Immature natural killer cell (primary cell): ENCODE measurements around the gene PPP1R15B. TPM values are rescaled to one million over a fixed set of nuclear protein-coding genes. Genes with fewer than 3 reads are reported as not detected.

Experiments used
- DNase-seq, 3 donors: peaks; one replicate each; pipeline ENCODE4 v3.0.0; 2022; ENCODE audit warnings: mixed read lengths in 1 of 3
- H3K27ac Mint-ChIP-seq, 6 donors: one replicate each; pipeline ENCODE4 v1.8.0; 2020; ENCODE audit warnings: mixed read lengths in 6 of 6, mild to moderate bottlenecking in 5 of 6, inconsistent platforms in 4 of 6, moderate library complexity in 3 of 6
- H3K27me3 Mint-ChIP-seq, 3 donors: one replicate each; pipeline ENCODE4 v1.8.0; 2020 to 2021; ENCODE audit warnings: low read depth in 3 of 3, mild to moderate bottlenecking in 3 of 3, mixed read lengths in 3 of 3, moderate library complexity in 3 of 3, inconsistent platforms in 1 of 3
- H3K36me3 Mint-ChIP-seq, 3 donors: one replicate each; pipeline ENCODE4 v1.8.0; 2020; ENCODE audit warnings: mixed read lengths in 3 of 3, inconsistent platforms in 2 of 3, mild to moderate bottlenecking in 2 of 3
- H3K4me1 Mint-ChIP-seq, 2 donors: one replicate each; pipeline ENCODE4 v1.8.0; 2020; ENCODE audit warnings: inconsistent platforms in 2 of 2, mild to moderate bottlenecking in 2 of 2, mixed read lengths in 2 of 2, moderate library complexity in 1 of 2
- H3K4me3 Mint-ChIP-seq, 5 donors: one replicate each; pipeline ENCODE4 v1.8.0; 2020; ENCODE audit warnings: mild to moderate bottlenecking in 5 of 5, mixed read lengths in 5 of 5, inconsistent platforms in 3 of 5, moderate library complexity in 3 of 5
- H3K9me3 Mint-ChIP-seq, 6 donors: one replicate each; pipeline ENCODE4 v1.8.0; 2020; ENCODE audit warnings: mild to moderate bottlenecking in 6 of 6, mixed read lengths in 6 of 6, inconsistent platforms in 4 of 6, moderate library complexity in 3 of 6
- polyA plus RNA-seq, 3 donors: library from polyadenylated mRNA; unstranded; fragments of 300-500 nt; fragmentation: Illumina TruSeq; gene quantifications; one replicate each; pipeline ENCODE4 v1.2.3, GENCODE V29; 2021

PPP1R15B gene
- polyA plus RNA-seq, 3 donors from 2014 or later, result 13.5 to 23.0 (median 17.3) TPM

DNA sequence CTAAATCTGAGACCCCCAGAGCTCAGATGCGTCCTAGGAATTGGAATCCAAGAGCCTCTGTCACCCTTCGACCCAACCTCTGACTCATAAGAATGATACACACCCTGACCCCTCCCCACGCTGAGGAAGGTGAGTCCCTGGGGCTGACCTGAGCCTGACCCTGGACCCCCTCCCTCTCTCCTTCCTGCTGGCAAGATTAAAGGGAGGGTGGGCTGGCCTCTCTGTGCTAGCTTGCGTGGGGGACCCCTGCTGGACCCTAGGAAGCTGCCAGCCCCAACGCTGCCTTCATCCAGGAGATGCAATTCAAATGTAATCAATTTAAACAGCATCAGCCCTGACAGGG lies 52.5 kb downstream of the PPP1R15B start:
- H3K27ac Mint-ChIP-seq, result no peak overlapping the region
- no peak for DNase-seq
- no peak overlapping the region for H3K4me3 Mint-ChIP-seq
- H3K4me1 Mint-ChIP-seq, result peaks cover 11% of the 10 kb centered on the region in 2 donors
- H3K36me3 Mint-ChIP-seq, result no peaks in the 10 kb centered on the region
- peaks cover 2 to 4% (median 3%) of the 10 kb centered on the region in 3 donors for H3K27me3 Mint-ChIP-seq
- H3K9me3 Mint-ChIP-seq, result no peaks in the 10 kb centered on the region

DNA sequence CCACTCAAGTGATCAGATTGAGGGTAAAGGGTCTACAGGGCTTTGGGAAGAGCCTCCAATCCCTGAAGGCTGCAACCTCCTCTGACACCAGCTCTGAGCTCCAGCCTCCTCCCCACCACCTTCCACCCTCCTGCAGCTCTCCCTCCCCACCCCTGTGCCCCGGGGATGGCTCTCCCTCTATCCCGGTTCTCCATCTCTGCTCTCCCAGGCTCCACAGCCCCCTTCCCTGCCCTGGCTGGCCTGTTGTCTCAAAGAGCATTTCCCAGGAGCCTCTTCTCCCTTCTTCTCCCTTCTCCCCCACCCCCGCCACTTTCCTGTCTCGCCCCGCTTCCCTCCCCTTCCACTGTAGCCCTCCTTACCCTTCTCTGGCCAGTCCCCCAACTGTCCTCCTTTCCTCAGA lies 53.0 kb downstream of the PPP1R15B start:
- Mint-ChIP-seq H3K4me3 (no peak overlapping the region), H3K27me3 (peaks cover 2 to 4% (median 3%) of the 10 kb centered on the region in 3 donors), H3K36me3 (no peaks in the 10 kb centered on the region)

DNA sequence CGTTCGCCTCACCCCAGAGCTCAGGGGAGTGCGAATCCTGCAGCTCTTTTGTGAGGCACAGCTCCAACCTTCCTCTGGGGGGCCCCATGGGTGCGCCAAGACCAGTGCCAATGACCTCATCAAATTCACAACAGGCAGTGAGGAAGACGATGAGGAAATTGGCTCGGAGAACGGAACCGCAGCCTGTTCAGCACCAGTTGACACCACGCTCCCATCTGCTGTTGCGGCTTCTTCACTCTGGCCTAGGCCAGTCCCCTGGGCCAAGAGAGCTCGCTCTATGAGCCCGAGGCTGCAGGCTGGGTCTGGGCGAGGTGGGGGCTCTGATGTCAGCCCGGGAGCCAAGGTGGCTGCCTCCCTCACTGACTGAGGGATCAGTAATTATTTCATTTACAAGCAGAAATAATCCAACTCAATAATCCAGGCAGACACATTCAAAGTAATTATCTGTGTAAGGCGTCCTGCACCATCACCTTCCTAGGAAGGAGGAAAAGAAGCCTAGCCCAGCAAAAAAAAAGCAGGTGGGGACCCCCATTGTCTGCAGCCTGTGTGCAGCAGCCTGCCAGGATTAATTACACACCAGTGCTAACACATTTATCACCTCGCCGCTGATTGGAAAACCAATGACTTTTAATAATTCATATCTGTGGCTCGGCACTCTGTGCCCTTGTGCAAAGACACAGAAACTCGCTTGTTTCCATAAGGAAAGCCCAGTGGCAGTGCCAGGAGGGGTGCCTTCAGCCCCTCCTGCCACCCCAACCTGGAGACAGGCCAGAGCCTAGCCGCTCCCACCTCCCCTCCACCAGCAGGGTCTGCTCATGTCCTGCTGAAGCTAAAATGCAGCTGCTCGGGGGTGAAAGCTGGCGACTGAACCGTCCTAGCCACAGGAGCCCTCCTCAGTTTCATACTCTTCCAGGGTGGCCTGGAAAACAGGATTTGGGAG lies 53.8 kb downstream of the PPP1R15B start:
- Mint-ChIP-seq H3K27ac (no peak overlapping the region), H3K4me1 (peaks cover 0 to 1% of the 10 kb centered on the region in 2 donors), H3K4me3 (no peak overlapping the region), H3K27me3 (peaks cover 2 to 4% (median 3%) of the 10 kb centered on the region in 3 donors), H3K9me3 (no peaks in the 10 kb centered on the region), H3K36me3 (no peaks in the 10 kb centered on the region)
- no peak for DNase-seq

More for the DNA sequence above, 53.0 kb downstream of the PPP1R15B start:
- Mint-ChIP-seq H3K9me3 (no peaks in the 10 kb centered on the region), H3K4me1 (peaks cover 6% of the 10 kb centered on the region in 2 donors), H3K27ac (no peak overlapping the region)
- DNase-seq, result no peak

DNA sequence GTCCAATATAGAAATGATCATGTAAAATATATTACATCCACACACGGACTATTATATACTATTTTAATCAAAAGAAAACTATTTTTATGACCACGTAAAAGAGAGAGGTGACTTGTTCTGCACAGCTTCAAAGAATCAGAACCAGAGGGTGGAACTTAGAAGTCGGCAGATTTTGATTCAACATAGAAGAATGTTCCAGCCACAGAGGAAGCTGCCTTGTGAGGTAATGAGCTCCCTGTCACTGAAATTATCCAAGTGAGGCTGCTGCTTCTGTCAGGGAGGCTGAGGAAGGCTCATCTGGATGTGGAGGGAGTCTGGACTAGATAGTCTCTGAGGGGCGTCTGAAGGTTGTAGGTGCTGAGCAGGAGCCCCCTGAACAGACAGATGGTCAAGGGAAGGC lies 54.6 kb downstream of the PPP1R15B start:
- H3K27me3 Mint-ChIP-seq, result peaks cover 2 to 4% (median 3%) of the 10 kb centered on the region in 3 donors
- no peaks in the 10 kb centered on the region for H3K36me3 Mint-ChIP-seq
- H3K4me1 Mint-ChIP-seq, result peaks cover 0 to under 1% of the 10 kb centered on the region in 2 donors
- DNase-seq, result no peak
- H3K27ac Mint-ChIP-seq, result no peak overlapping the region
- H3K9me3 Mint-ChIP-seq, result no peaks in the 10 kb centered on the region
- H3K4me3 Mint-ChIP-seq, result no peak overlapping the region

DNA sequence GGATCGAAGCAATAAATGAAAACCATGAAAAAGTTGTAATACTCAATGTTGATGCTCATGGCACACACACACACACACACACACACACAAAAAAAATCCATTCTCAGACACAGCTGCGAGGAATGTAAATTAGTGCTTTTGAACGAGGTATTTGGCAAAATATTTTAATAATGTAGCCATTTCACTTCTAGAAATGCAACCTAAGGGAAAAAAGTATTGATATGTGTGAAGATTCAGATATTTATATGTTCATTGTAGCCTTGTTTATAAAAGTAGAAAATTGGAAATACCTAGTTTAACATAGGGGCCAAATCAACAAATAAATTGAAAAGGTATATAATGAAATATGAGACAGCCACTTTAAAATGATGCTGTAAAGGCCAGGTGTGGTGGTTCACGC lies 55.7 kb downstream of the PPP1R15B start:
- no peak for DNase-seq
- Mint-ChIP-seq H3K27me3 (peaks cover 2 to 4% (median 3%) of the 10 kb centered on the region in 3 donors), H3K27ac (no peak overlapping the region), H3K36me3 (no peaks in the 10 kb centered on the region), H3K4me1 (peaks cover 4 to 5% of the 10 kb centered on the region in 2 donors), H3K9me3 (no peaks in the 10 kb centered on the region), H3K4me3 (no peak overlapping the region)

DNA sequence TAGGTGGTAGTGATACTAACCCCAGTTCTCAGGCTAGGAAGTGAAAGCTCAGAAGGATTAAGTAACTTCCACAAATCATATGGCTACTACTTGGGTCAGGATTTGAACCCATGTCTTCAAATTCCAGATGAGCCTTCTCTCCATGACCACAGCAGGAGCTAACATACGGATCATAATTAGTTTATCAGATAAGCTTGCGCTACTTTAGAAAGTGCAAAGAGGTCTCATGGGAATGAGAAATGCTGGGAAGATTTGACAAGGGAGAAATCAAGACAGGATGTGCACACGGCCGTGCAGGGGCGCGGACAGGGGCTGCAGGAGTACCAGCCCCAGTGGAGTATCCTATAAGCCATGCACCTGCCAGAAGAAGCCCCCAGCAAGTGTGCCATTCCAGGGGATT lies 57.0 kb downstream of the PPP1R15B start:
- H3K36me3 Mint-ChIP-seq, result no peaks in the 10 kb centered on the region

More for the DNA sequence above, 57.0 kb downstream of the PPP1R15B start:
- Mint-ChIP-seq H3K4me3 (no peak overlapping the region), H3K4me1 (peaks cover 4 to 5% of the 10 kb centered on the region in 2 donors), H3K9me3 (no peaks in the 10 kb centered on the region), H3K27ac (no peak overlapping the region), H3K27me3 (peaks cover 2 to 3% (median 3%) of the 10 kb centered on the region in 3 donors)
- DNase-seq, result no peak

Other genes with a start within 250 kb of the PPP1R15B start
- gene REN, start 245.5 kb downstream of the PPP1R15B start, polyA plus RNA-seq, result not detected
- gene KISS1, start 215.3 kb downstream of the PPP1R15B start, polyA plus RNA-seq, result not detected
- not detected for gene GOLT1A, start 197.8 kb downstream of the PPP1R15B start, polyA plus RNA-seq
- not detected for gene PLEKHA6, start 51.9 kb downstream of the PPP1R15B start, polyA plus RNA-seq
- gene PIK3C2B, start 83.0 kb upstream of the PPP1R15B start, polyA plus RNA-seq, result 1 to 10 TPM in 2 of 3 donors, not detected in 1; 1.4 to 2.3 TPM
- 10 to 100 TPM in 1 of 3 donors, 1 to 10 TPM in 2; 4.6 to 22.6 (median 8.3) TPM for gene MDM4, start 104.6 kb upstream of the PPP1R15B start, polyA plus RNA-seq